Breast epithelium (tissue), 4 donors: ENCODE results near the gene INSYN2B. TPM values are rescaled to one million over a fixed set of nuclear protein-coding genes. Genes with fewer than 3 reads are reported as not detected.

Experiments
- DNase-seq, 2 donors: peaks; one replicate each; pipeline ENCODE4 v3.0.0-alpha.2; 2019; ENCODE audit warnings: low spot score in 2 of 2
- H3K27ac ChIP-seq, 2 donors: fragments of 200-600 bp; sonication (generic) in 1 of 2; one replicate each; pipeline ENCODE4 v1.5.1; 2016 to 2019; ENCODE audit warnings: mild to moderate bottlenecking in 1 of 2
- H3K27me3 ChIP-seq, 2 donors: fragments of 200-600 bp; sonication (generic) in 1 of 2; one replicate each; pipeline versions ENCODE4 v1.5.1 to v1.6.0; 2017 to 2019; ENCODE audit warnings: control low read depth in 1 of 2, mild to moderate bottlenecking in 1 of 2
- H3K36me3 ChIP-seq: fragments of 200-600 bp; one replicate; pipeline ENCODE4 v1.5.1; 2019
- H3K4me1 ChIP-seq, 2 donors: fragments of 200-600 bp; sonication (generic); one replicate each; pipeline ENCODE4 v1.5.1; 2016 to 2019; ENCODE audit warnings: control low read depth in 1 of 2
- H3K4me3 ChIP-seq, 3 donors: fragments of 200-600 bp; sonication (generic); 1 replicate in 2 of 3; 2 replicates in 1 of 3; pipeline ENCODE4 v1.5.1; 2016 to 2019; ENCODE audit warnings: mild to moderate bottlenecking in 3 of 3, moderate library complexity in 2 of 3
- H3K9me3 ChIP-seq, 2 donors: fragments of 200-600 bp; sonication (generic) in 1 of 2; one replicate each; pipeline ENCODE4 v1.5.1; 2016 to 2019; ENCODE audit warnings: control low read depth in 1 of 2
- CTCF ChIP-seq, 3 donors: fragments of 450-650 bp; IDR thresholded peaks; one replicate each; pipeline ENCODE4 v1.5.1; 2016 to 2017; ENCODE audit warnings: antibody characterized with exemption in 3 of 3, mild to moderate bottlenecking in 3 of 3, moderate library complexity in 3 of 3
- POLR2A ChIP-seq: fragments of 450-650 bp; IDR thresholded peaks from one replicate; pipeline ENCODE4 v1.6.1; 2016; ENCODE audit warnings: antibody characterized with exemption, mild to moderate bottlenecking, moderate library complexity
- POLR2AphosphoS5 ChIP-seq, 3 donors: sonication (generic); formaldehyde crosslinking; IDR thresholded peaks; one replicate each; pipeline ENCODE4 v1.6.1; 2017; ENCODE audit warnings: antibody characterized with exemption in 3 of 3
- intact Hi-C: fragments of 100-400 bp; cut with DNase I; formaldehyde crosslinking; loops from one replicate; pipeline ENCODE4 v1.15.1; 2023; ENCODE audit warnings: low total_unique reads
- total RNA-seq, 3 donors: library from RNA; depleted of rRNA; stranded (reverse); fragments of >200 nt; gene quantifications; one replicate each; pipeline ENCODE4 v1.1.0, GENCODE V29; 2016

The INSYN2B gene
- 1 to 10 TPM in 2 of 3 donors, not detected in 1; 1.3 to 9.1 TPM for total RNA-seq

- peak; percentile 73 to 85 (median 74) for TF ChIP-seq CTCF (IDR thresholded peaks at IDR 0.05)
- no peak for TF ChIP-seq POLR2AphosphoS5 (IDR thresholded peaks at IDR 0.05)
- TF ChIP-seq POLR2A: no peak
- Histone ChIP-seq H3K4me3 (peak within 1 kb of the TSS in 2 of 3 donors; percentile 49 to 59), H3K4me1 (peaks cover 0 to 2% of the 10 kb centered on the region in 2 donors), H3K27me3 (no peaks in the 10 kb centered on the region), H3K36me3 (no peaks in the 10 kb centered on the region), H3K9me3 (no peaks in the 10 kb centered on the region), H3K27ac (peak within 1 kb of the TSS; percentile 60 to 89)
- DNase-seq: peak; percentile 71 to 81
- intact Hi-C loops: no loop called here
These were observed at the start of gene INSYN2B for GRCh38 chr5:169980418-169981053. TSS of gene INSYN2B (minus strand) at chr5:169980495. CDS start at chr5:169883898, 96,597 bp downstream.

GRCh38 chr5:170028124-170028523, 47.8 kb upstream of the INSYN2B start:
- no peak overlapping the region for H3K27ac ChIP-seq
- intact Hi-C loops: no loop called here
- H3K36me3 ChIP-seq: no peaks in the 10 kb centered on the region
- peaks cover 0 to 3% of the 10 kb centered on the region in 2 donors for H3K27me3 ChIP-seq
- H3K4me1 ChIP-seq: no peaks in the 10 kb centered on the region
- no peaks in the 10 kb centered on the region for H3K9me3 ChIP-seq
- no peak for DNase-seq
- no peak for TF ChIP-seq CTCF (IDR thresholded peaks at IDR 0.05)
- no peak for TF ChIP-seq POLR2AphosphoS5 (IDR thresholded peaks at IDR 0.05)
- TF ChIP-seq POLR2A: no peak
- H3K4me3 ChIP-seq: no peak overlapping the region

GRCh38 chr5:170025853-170026252, 45.6 kb upstream of the INSYN2B start:
- intact Hi-C loops: no loop called here
- no peak for DNase-seq
- Histone ChIP-seq H3K4me3 (no peak overlapping the region), H3K4me1 (no peaks in the 10 kb centered on the region), H3K27me3 (peaks cover 0 to 3% of the 10 kb centered on the region in 2 donors), H3K27ac (no peak overlapping the region), H3K36me3 (no peaks in the 10 kb centered on the region), H3K9me3 (no peaks in the 10 kb centered on the region)
- TF ChIP-seq CTCF (IDR thresholded peaks at IDR 0.05) (no peak), POLR2AphosphoS5 (IDR thresholded peaks at IDR 0.05) (no peak)

GRCh38 chr5:170021506-170021905, 41.2 kb upstream of the INSYN2B start:
- peaks cover 0 to 3% of the 10 kb centered on the region in 2 donors for H3K27me3 ChIP-seq
- no peaks in the 10 kb centered on the region for H3K4me1 ChIP-seq
- no peak for DNase-seq
- no peak for TF ChIP-seq CTCF (IDR thresholded peaks at IDR 0.05)
- no peak for TF ChIP-seq POLR2A
- TF ChIP-seq POLR2AphosphoS5 (IDR thresholded peaks at IDR 0.05): no peak
- H3K9me3 ChIP-seq: no peaks in the 10 kb centered on the region
- intact Hi-C loops: no loop called here
- H3K4me3 ChIP-seq: no peak overlapping the region
- no peak overlapping the region for H3K27ac ChIP-seq
- H3K36me3 ChIP-seq: no peaks in the 10 kb centered on the region

- TF ChIP-seq CTCF (IDR thresholded peaks at IDR 0.05) (no peak), POLR2AphosphoS5 (IDR thresholded peaks at IDR 0.05) (no peak), POLR2A (no peak)
- H3K4me1 ChIP-seq: no peaks in the 10 kb centered on the region
- H3K27me3 ChIP-seq: peaks cover 0 to 3% of the 10 kb centered on the region in 2 donors
- H3K36me3 ChIP-seq: no peaks in the 10 kb centered on the region
- DNase-seq: no peak
- no peak overlapping the region for H3K27ac ChIP-seq
- no peaks in the 10 kb centered on the region for H3K9me3 ChIP-seq
- H3K4me3 ChIP-seq: no peak overlapping the region
- intact Hi-C loops: no loop called here
These were observed 40.1 kb upstream of the INSYN2B start for GRCh38 chr5:170020423-170020822.
